ENCODE results near the gene HEG1.

HEG1 gene

DNA sequence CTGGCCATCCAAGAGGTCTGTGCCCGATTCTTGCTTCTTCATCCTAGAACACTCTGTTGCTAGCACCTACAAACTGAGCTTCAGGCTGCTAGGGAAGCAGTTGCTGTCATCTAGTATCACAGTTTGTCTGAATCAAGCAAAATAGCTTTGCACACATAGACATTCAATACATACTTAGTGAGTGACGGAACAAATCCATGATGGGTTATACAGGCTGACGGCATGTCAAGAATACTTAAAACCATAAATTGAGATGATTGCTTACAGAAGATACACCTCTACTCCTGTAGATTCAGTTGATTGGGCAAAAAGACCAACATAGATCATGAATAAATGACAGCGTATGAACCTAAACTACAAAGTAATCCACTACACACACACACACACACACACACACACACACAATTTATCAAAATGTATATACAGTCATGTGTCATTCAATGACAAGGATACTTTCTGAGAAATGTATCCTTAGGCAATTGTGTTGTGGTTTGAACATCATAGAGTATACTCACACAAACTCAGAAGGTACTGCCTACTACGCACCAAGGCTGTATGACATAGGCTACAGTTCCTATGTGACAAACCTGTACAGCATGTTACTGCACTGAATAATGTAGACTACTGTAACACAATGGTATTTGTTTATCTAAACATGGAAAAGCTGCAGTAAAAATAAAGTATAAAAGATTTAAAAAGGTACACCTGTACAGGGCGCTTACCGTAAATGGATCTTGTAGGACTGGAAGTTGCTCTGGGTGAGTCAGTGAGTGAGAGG lies 14.4 kb upstream of the HEG1 start:
- DNase-seq: no peak

DNA sequence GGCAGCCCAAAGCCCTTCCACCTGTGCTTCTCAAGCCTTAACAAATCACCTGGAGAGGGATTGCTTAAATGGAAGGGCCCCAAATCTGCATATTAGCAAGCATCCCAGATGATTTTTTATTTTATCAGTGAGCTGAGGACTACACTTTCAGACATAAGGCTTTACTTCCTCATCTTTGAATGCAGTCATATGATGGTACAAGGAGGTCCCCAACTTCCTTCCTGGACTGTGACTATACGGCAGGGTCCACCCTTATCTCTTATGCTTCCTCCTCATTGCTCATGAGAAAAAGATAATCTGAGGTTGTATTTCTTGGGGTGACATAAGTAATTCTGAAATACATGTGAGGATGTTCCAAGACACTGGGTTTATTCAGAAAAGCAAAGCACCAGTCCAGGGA lies 13.7 kb upstream of the HEG1 start:
- DNase-seq: no peak

DNA sequence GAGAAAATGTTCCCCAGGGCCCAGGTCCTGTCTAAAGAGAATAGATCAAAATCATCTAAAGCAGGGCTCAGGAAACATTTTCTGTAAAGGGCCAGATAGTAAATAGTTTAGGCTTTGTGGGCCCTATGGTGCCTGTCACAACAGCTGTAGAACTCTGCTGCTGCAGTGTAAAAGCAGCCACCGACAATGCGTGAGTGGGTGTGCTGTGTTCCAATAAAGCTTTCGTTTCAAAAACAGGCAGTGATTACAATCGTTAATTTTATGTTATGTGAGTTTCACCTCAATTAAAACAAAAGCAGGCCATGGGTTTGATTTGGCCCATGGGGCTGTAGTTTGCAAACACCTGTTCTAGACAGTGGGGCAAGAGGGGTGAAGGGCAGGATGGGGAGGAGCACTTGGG lies 12.5 kb upstream of the HEG1 start:
- no peak for DNase-seq

DNA sequence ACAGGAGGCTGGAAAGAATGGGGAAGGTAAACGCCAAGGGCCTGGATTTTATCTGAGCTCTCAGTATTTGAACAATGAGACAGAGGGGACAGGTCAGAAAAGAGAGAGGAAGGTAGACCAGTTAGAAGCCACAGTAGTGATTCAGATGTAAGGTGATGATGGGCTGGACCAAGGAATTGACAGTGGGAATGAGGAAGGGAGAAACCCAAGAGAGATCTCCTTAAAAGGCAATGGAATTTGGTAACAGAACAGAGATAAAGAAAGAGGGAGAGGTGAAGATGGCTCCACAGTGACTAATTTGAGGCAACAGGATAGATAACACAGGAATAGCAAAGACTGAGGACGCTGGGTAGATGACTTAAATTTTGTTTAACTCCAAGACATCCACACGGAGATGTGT lies 11.4 kb upstream of the HEG1 start:
- DNase-seq: no peak

DNA sequence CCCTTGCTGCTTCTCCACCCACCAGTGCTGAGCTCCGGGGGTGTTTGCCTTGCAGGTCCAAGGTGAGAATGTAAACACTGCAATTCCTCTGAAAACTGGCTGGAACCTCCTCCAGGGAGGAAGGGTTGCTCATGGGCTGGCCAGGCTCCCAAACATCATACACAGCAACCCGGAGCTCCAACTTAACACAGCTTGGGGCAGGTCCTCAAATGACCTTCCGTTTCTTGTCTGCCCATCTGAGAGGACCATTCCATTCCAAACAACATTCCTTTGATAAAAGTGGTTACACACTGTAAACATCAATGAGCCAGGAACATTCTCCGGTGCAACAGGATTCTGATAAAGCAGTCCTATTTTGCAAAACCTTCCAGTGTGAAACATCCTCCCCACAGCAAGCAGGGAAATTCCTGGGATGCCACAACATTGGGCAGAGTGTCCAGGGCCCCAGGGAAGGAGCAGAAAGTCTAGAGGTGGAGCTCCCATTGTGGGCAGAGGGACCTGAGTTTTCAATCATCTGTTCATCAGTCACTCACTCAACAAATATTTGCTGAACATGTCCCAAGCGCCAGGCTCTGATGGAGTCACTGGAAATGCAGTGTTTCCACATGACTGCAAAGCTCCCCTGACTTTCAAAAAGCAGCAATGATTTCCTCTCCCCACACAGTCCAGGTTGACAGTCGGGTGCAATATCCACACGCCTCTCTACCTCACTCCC lies 7.3 kb upstream of the HEG1 start:
- DNase-seq: peak; percentile 72 to 89

DNA sequence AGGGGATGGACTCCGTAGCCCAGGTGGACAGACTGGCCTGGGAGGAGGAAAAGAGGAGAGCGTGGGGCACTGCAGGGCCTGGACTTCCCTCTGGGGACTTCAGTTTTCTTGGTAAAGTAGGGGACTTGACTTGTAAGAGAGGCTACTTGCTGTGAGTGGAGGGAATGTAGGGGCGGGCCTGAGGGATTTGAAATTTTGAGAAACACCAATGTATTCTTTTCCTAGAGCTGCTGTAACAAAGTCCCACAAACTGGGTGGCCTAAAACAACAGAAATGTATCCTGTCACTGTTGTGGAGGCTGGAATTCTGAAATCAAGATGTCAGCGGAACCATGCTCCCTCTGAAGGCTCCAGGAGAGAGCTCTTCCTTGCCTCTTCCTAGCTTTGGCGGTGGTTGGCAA lies 5.8 kb upstream of the HEG1 start:
- no peak for DNase-seq

DNA sequence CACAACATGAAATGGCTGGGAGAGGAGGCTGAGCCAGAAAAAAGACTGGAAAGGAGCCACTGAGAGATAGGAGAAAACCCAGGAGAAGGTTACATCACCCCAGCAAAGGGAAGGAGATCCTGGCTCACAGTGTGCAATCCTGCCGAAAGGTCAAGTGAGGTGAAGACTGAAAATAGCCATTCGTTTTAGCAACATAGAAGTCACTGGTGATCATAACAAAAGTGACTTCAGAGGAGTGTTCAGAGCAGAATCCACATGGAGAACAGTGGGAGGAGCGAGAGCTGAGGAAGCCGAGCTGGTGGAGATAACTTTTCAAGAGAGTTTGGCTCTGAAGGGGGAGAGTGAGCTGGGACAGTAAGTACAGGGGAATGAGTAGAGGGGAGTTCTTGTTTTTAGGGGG lies 5.4 kb upstream of the HEG1 start:
- DNase-seq: no peak

DNA sequence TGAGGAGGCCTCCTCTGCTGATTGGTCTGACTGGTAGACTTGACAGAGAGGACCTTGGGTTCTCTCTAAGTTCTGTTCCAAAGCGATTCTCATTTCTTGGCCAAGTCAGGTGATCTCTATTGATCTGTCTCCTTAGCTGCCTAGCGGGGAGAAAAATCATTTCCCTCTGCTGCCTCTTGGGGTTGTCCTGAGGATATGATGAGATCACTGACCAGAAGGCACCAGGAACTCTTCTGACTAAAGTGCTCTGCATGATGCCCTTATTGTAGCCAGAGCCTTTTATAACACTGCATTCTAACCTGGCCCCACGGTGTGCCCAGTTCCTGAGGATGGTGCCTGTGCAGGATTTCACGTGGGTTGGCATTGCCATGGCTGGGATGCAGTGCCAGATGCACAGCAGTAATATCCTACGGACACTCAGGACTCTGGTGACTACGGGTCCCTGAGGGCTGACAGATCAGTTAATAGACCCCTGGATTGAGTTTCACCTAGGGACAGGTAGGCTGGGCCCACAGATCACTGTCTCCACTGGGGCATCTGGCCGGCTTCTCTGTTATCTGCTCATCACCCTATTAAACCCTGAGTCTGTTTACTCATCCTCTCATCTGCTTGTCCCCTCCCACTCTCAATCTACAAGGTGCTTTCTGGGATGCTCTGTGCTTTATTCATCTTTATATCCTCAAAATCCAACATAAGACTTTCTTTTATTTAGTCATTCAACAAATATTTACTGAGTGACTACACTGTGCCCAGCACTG lies 3.9 kb upstream of the HEG1 start:
- peak in 1 of 2 experiments; percentile 6 for DNase-seq

DNA sequence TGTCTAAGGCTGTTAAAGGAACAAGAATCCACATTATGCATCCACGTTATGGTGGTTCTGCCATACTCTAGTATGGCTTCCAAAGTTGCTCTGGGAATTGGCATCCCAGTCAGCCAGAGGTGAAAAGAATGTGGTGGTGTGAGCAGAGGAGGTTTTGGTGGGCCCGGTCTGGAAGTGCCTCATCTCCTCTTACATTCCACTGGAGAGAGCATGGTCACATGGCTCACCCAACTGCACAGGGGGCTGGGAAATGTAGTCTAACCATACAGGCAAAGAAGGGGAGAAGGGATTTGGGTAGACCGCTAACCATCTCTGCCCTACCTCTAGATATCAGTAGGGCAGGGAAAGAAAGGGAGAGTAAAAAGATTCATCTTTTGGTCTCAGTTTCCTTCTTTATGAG lies 3.2 kb upstream of the HEG1 start:
- DNase-seq: no peak

DNA sequence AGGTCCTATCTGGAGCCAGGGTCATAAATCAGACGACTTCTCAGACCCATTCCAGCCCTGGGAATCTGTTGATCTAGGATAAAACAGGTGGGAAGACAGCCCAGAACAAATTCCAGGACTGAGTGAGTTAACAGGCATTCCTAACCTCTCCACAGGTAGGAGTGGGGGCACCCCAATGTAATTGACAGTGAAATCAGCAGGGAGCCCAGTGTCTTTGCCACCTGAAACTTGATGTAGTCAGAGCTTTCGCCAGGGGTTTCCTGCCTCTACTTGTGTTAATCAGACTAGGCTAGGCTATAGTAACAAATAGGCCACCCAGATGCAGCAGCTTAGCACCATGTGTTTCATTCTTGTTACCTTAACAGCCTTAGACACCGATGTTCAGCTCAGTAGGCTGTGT lies 2.7 kb upstream of the HEG1 start:
- no peak for DNase-seq

DNA sequence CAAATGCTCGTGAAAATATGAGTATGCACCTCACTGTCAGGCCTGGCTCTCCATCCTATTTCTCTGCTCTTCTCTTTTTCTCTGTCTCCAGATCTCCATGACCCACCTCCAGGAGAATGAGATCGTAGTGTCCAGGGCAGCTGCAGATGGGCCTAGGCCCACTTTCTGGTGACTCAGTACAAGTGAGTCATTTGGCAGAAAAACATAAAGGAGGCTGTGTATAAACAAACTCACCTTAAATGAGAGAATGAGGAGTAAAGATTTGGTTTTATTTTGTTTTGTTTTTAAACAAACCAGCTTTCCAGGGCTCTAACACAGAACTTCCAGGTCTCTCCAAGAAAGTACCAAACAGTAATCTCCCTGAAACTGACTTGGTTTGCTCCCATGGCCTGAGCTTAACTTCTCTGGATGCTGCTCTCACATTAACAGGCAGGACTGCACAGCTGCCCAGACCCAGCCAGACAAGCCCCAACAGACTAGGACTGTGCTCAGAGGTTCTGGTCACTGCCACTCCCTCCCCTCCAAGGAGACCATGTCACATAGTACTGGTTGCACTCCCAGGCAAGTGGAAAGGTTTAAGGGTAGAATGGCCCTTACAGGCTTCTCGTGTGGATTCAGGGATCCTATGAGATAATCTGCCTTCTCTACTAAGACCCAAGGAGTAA lies 1.5 kb upstream of the HEG1 start:
- DNase-seq: peak; percentile 25 to 63

DNA sequence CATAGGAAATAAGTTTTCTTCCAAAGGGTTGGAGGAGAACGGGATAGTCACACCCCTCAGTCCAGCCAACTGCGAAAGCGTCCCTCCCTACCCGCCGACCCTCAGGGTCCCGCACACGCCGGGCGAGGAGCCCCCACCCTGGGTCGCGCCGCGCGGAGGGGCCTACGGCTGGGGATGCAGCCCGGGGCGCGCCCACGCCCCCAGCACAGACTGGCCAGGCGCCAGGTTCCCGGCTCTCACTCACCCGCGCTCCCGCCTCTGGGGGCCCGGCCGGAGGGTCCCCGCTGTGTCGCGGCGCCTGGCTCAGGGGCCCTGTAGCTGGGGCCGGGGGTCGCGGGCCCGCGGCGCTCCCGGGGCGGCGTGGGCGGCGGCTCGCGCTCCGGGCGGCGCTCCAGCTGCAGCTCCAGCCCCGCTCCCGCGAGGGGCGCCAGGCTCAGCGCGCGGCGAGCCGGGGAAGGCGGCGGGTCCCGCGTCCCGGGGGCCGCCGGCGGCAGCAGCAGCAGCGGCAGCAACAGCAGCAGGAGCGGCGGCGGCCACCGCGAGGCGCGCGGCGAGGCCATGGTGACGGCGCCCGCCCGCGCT lies 375 bp downstream of the HEG1 start:
- DNase-seq: no peak

DNA sequence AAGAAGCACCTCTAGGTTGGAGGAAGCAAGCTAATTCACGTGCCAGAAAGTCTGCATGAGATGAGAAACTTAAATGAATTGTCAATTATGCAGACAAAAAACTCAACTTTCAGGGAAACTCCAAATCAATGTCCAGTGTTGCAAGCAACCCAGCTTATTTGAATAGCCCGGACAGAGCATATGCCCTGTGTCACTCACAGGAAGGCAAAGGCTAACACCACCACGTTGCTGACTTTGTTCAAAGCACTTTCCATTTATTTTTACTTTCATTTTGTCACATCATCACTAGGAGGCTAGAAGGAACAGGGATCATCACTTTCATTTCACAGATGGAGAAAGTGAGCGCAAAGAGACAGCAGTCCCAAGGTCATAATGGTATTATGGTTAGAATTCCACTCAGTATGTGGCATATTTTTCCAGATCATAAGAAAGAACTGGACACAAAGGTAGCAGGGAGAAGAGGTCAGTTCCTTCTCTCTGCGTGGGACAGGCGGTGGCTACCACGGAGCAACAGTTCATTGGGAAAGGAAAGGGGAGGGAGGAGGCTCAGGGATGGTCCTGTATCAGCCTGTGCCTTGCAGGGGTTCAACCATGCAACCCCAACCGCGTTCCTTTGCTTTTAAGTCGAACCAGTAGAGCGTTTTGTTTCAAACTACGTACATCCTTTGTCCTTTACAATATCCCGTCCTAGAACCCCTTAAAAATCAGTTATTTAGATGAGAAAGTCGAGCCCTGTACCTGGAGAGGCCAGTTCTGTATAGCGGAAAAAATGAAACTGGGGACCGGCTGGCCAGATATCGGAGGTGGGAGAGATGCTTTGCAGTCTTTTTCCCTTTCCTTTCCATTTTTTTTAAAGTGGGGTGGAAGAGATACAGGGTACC lies 1.1 kb downstream of the HEG1 start:
- DNase-seq: peak; percentile 36 to 89

DNA sequence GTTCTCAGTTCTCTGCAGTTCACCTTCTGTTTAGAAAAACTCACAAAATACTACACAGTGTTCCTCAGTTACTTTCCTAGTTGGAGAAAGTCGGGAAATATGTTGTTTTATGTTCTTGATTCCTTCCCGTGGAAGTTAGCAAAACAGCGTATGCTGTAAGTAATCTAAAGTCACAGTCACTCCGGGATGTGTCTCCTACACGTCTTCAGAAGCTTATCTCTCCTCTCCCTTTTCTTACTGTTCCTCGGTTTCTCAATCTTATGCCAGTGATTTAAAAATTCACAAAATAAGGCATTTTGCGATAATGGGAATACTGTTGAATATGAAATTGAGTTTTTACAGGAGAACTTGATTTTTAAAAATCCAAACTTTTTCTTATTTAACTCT lies 1.7 kb downstream of the HEG1 start:
- peak in 1 of 2 experiments; percentile 50 for DNase-seq

DNA sequence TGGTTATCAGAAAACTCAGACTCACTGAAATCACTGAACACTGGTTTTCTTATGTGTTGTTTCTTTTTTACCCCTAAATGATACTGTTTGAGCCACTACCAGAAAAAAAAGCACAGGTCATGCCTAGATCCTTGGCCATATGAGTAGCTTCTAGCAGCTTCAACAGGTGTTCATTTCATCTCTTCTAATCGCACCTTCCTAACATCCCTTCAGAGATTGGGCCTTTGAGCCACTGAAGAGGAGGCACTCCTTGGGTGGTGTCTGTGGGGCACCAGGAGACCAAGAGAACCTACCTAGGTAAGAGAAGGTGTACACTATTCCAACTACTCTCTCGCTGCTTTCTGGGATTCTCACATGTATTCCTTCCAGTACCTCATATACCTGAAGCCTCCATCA lies 2.5 kb downstream of the HEG1 start:
- no peak for DNase-seq

DNA sequence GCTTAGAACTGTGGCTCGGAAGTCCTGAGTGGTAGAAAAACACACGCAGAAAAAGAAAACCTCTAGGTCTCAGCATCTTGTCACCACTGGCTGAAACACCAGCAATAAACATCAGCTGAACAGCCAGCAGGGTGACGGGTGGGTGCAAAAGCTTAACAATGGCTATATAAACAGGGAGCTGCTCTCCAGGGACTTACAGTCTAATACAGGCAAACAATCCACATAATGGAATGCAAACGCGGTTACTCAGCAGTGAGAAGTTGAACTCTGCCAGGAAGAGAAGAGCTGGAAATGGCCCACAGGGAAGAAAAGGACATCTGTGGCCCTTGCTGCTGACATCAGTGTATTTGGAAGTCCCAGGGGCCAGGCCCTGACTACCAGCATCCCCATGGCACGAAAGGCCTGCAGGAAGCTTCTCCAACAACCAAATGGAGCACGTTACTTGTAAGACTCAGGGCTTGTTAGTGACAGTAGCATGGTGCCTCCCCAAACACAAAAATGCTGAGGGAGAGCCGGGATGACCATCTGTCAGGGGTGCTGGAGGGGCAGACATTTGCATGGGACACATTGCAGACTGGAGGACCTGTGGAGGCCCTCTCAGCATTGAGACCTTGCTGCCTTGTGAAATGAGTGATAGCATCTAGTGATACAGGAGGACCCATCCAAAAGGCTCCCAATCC lies 3.0 kb downstream of the HEG1 start:
- peak in 1 of 2 experiments; percentile 42 for DNase-seq

DNA sequence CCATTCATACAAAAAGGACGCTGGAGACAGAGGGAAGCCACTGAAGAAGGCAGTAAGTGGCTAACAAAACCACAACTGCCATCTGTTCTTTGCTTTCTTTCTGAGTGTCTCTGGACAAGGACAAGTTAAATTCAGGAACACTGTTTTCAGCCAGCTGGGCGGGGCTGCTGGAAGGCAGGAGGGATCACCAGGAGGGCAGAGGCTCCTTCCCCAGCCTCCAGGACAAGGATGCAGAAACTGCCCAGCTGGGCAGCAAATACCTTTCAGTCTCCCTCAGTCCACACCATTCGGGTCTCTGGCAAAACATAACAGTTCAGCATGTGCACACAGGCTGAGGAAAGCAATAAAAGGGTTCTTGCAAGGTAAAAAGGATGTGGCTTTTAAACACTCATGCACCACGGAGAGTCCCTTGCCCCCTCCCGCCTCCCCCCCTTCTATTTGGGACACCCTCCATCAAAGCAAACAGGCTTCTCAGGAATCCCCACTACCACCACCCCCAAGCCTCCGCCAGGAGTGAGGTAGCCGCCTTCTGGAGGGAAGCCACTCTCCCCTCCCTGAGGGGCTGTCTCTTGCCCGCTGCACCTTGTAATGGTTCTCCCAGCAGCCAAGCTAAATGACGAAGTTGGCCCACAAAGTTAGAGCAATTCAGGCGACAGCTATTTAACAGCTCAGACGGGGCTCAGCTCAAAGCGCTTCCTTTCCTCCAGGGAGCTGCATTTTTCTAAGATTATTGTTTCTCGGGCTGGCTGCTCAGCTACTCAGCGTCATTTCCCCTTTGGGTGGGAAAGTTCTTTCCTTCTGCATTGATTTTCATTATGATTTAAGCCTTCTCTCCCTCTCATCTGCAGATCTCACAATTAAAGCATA lies 3.8 kb downstream of the HEG1 start:
- DNase-seq: peak in 1 of 2 experiments; percentile 49

DNA sequence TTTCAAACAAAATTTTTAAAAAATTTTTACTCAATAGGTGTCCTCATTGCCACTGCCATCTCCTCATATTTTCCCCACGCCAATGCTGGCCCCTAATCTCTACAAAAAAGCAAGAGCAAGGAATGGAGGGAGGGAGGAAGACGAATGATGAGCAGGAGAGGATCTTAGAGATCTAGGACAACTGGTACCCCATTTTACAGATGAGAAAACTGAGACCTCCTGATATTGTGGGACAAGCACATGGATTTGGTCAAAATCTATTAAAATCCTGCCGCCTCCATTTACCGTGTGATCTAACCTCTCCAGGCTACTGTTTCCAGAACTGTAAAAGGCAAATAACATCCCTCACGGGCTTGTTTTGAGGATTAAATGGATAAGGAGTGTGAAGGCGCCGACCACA lies 4.6 kb downstream of the HEG1 start:
- no peak for DNase-seq

DNA sequence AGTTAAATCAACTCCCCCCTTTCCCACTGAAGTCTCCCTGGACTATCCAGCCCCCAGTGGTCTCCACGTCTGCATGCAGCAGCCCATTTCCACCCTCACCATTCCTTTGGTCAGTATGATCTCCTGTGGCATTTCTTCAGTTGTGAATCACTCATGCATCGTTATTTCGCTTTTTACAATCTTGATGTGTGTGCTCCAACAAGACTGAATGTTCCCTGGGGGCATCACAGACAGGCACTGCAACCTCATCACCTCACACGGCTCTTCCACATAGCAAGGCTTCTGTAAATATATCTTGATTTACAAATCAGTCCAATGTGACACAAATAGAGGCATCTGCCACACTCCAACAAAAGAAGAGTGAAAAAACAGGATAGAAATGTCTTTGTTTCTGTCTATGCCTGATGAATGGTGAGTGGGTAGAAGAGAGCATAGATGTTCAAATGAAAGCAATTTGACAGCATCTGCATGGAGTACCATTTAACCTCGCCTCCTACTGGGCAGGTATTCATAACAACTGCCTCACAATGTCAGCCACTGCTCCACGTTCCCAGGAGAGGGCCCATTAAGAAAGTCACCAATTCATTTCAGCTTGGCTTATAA lies 5.2 kb downstream of the HEG1 start:
- no peak for DNase-seq

DNA sequence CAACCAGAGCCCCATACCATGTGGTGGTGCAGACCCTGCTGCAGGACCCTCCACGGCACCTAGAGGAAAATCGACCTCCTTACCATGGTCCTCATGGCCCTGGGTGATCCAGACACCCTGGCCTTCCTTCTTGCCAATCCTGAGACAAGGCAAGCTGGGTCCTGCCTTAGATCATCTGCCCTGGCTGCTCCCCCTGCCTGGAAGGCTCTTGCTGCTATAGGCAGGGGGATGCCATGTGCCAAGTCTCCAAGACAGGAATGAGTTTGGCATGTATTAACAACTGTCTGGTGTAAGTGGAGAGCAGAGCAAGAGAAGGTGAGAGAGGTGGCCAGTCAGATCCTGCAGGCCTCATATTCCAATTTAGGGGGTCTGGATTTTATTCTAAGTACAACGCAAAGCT lies 7.5 kb downstream of the HEG1 start:
- DNase-seq: no peak

Measured in SW 1271 (cell line).